ENCODE results near the gene FKBP1B.
A peak's percentile ranks its signal among the peaks of the same experiment; 100 is the strongest.

The FKBP1B gene

DNA sequence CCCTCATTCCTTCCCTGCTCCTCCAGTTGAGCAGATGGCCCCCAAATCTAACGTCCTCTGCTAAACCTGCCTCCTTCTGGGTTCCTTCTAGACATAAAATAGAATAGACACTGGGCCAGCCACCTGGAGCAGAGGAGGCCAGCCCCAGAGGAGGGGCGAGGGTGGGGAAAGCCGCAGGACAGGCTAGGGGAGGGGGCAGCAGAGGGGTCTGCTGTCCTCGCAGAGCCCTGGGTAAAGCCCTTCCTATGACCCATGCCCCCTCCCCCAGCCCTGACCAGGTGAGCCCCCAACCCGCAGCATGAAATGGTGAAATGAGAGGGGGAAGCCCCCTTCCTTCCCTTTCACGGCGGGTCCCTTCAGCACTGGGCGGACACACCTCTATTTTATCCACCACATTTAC lies 31.8 kb upstream of the FKBP1B start:
- no peak overlapping the region for H3K4me3 ChIP-seq (ENCODE audit: low read depth, low read length)
- no peak for TF ChIP-seq CTCF (IDR thresholded peaks at IDR 0.05; ENCODE audit: low read depth, low read length, missing control alignments)
- DNase-seq (ENCODE audit: low read depth) = no peak

GRCh38 chr2:24018241-24018640 lies 31.3 kb upstream of the FKBP1B start:
- TF ChIP-seq CTCF (IDR thresholded peaks at IDR 0.05; ENCODE audit: low read depth, low read length, missing control alignments) = no peak
- DNase-seq (ENCODE audit: low read depth) = no peak
- no peak overlapping the region for H3K4me3 ChIP-seq (ENCODE audit: low read depth, low read length)

DNA sequence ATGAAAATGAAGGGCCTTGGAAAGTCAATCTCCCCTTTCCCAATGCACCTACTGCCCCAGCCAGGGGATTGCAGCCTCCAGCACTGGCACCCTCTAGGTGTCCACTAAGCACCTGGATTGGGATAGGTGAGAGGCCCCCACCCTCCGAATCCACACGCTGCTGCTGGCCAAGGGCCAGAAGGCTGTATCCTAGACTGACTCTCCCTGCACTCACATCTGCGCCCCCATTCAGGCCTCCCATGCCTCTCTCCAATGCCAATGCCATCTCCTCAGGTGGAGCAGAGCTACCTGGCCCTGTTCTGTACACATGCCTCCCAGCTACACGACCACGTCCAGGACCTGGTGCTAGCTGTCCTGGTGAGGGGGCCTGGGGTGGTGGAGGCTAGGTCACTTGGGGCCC lies 29.8 kb upstream of the FKBP1B start:
- no peak for TF ChIP-seq CTCF (IDR thresholded peaks at IDR 0.05; ENCODE audit: low read depth, low read length, missing control alignments)
- no peak overlapping the region for H3K4me3 ChIP-seq (ENCODE audit: low read depth, low read length)
- no peak for DNase-seq (ENCODE audit: low read depth)

- TF ChIP-seq CTCF (IDR thresholded peaks at IDR 0.05; ENCODE audit: low read depth, low read length, missing control alignments) = no peak
- H3K4me3 ChIP-seq (ENCODE audit: low read depth, low read length) = no peak overlapping the region
- no peak for DNase-seq (ENCODE audit: low read depth)
Observed at GRCh38 chr2:24020244-24020643, 29.3 kb upstream of the FKBP1B start.

GRCh38 chr2:24021122-24021998 lies 28.2 kb upstream of the FKBP1B start:
- peak; percentile 51 for TF ChIP-seq CTCF (IDR thresholded peaks at IDR 0.05; ENCODE audit: low read depth, low read length, missing control alignments)
- no peak overlapping the region for H3K4me3 ChIP-seq (ENCODE audit: low read depth, low read length)
- no peak for DNase-seq (ENCODE audit: low read depth)

- no peak for DNase-seq (ENCODE audit: low read depth)
- no peak for TF ChIP-seq CTCF (IDR thresholded peaks at IDR 0.05; ENCODE audit: low read depth, low read length, missing control alignments)
- H3K4me3 ChIP-seq (ENCODE audit: low read depth, low read length) = no peak overlapping the region
Observed at GRCh38 chr2:24022324-24022974, 27.1 kb upstream of the FKBP1B start.

Measured in GM12864 (cell line).